ENCODE data around the gene RASGRP3.

The RASGRP3 gene

DNA sequence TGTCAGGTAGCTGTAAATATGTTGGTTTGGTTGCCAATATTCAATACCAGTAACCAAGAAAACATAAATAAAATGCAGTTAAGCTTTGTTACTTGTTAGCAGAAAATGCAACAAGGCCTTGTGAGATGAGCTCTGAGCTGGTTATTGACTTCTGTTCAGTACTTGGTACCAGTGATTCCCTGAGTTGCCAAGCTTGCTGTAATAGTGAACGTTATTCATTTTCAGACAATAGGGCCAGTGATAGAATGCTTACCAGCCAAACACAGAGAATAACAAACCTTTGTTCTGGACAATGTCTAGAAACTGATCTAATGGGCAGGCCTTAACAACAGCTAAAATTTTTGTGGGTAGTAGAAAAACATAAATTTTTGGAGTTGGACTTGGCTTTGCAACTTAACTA, 29.5 kb downstream of the RASGRP3 start:
- no peak for TF ChIP-seq EZH2 (optimal IDR thresholded peaks at IDR 0.05; ENCODE audit: low read depth, low read length)
- TF ChIP-seq EZH2phosphoT487 (IDR thresholded peaks at IDR 0.05; ENCODE audit: low read length): no peak
- TF ChIP-seq, protein P1, sequence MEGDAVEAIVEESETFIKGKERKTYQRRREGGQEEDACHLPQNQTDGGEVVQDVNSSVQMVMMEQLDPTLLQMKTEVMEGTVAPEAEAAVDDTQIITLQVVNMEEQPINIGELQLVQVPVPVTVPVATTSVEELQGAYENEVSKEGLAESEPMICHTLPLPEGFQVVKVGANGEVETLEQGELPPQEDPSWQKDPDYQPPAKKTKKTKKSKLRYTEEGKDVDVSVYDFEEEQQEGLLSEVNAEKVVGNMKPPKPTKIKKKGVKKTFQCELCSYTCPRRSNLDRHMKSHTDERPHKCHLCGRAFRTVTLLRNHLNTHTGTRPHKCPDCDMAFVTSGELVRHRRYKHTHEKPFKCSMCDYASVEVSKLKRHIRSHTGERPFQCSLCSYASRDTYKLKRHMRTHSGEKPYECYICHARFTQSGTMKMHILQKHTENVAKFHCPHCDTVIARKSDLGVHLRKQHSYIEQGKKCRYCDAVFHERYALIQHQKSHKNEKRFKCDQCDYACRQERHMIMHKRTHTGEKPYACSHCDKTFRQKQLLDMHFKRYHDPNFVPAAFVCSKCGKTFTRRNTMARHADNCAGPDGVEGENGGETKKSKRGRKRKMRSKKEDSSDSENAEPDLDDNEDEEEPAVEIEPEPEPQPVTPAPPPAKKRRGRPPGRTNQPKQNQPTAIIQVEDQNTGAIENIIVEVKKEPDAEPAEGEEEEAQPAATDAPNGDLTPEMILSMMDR (IDR thresholded peaks at IDR 0.05; ENCODE audit: low read length): no peak
- H3K9me3 ChIP-seq (replicated peaks; ENCODE audit: insufficient read depth, low read length): no peaks in the 10 kb centered on the region
- peaks cover 99% of the 10 kb centered on the region for H3K79me2 ChIP-seq (ENCODE audit: low read length)
- H3K4me3 ChIP-seq (ENCODE audit: low read length): no peak overlapping the region
- no peaks in the 10 kb centered on the region for H3F3A ChIP-seq (ENCODE audit: insufficient read depth, low read length)
- no peak overlapping the region for H3K9ac ChIP-seq (ENCODE audit: low read length)
- H2AFZ ChIP-seq (ENCODE audit: low read length): no peak overlapping the region
- peaks cover 8% of the 10 kb centered on the region for H3K4me1 ChIP-seq (ENCODE audit: low read length)
- H3K9me2 ChIP-seq (replicated peaks; ENCODE audit: insufficient read depth, low read length): no peaks in the 10 kb centered on the region
- no peak overlapping the region for H3K4me2 ChIP-seq (ENCODE audit: low read depth, low read length)
- H3K36me3 ChIP-seq (replicated peaks; ENCODE audit: insufficient read depth, low read length): no peaks in the 10 kb centered on the region
- H3K27me3 ChIP-seq (replicated peaks; ENCODE audit: insufficient read depth, low read length): no peaks in the 10 kb centered on the region
- DNase-seq: no peak
- H4K20me1 ChIP-seq (ENCODE audit: insufficient read depth, low read length): no peaks in the 10 kb centered on the region
- no peak overlapping the region for H3K27ac ChIP-seq (ENCODE audit: low read length)

DNA sequence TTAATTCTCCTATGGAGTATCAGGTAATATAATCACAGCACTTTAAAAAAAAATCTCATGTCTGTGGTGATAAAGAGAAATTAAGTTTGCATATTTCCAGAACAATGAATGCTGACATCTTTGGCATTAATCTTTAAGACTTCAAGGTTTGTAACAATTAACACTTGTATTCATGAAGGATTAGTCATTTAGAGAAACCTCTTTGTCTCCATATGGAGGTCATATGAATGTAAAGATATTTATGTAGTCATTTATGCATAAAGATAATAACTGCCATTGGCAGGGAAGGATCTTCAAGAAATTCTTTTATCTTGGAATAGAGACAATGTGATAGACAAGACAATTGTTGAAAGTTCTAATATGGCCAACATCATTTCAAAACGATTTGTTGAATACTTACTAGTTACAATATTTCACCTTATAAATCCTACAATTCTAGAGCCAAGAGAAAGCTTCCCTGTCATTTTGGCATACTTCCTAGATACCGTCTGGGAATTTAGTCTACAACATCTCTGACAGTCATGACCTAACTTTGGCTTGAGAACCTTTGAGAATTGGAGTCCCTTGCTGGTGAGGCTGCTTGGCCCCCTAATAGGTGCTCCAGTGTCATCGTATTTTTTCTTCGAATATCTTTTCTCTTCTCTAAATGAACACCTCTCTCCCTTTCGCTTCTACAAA, 33.6 kb downstream of the RASGRP3 start:
- Histone ChIP-seq H3F3A (ENCODE audit: insufficient read depth, low read length) (no peaks in the 10 kb centered on the region), H3K27ac (ENCODE audit: low read length) (no peak overlapping the region), H4K20me1 (ENCODE audit: insufficient read depth, low read length) (no peaks in the 10 kb centered on the region), H3K4me2 (ENCODE audit: low read depth, low read length) (no peak overlapping the region), H3K4me3 (ENCODE audit: low read length) (no peak overlapping the region), H3K4me1 (ENCODE audit: low read length) (peaks cover 25% of the 10 kb centered on the region), H3K9me3 (replicated peaks; ENCODE audit: insufficient read depth, low read length) (no peaks in the 10 kb centered on the region), H3K27me3 (replicated peaks; ENCODE audit: insufficient read depth, low read length) (no peaks in the 10 kb centered on the region), H3K9me2 (replicated peaks; ENCODE audit: insufficient read depth, low read length) (no peaks in the 10 kb centered on the region), H3K36me3 (replicated peaks; ENCODE audit: insufficient read depth, low read length) (no peaks in the 10 kb centered on the region), H3K79me2 (ENCODE audit: low read length) (peaks cover 86% of the 10 kb centered on the region), H2AFZ (ENCODE audit: low read length) (no peak overlapping the region), H3K9ac (ENCODE audit: low read length) (no peak overlapping the region)
- DNase-seq: no peak
- no peak for TF ChIP-seq EZH2phosphoT487 (IDR thresholded peaks at IDR 0.05; ENCODE audit: low read length)
- TF ChIP-seq, protein P1 (IDR thresholded peaks at IDR 0.05; ENCODE audit: low read length): no peak
- no peak for TF ChIP-seq EZH2 (optimal IDR thresholded peaks at IDR 0.05; ENCODE audit: low read depth, low read length)

GRCh38 chr2:33510586-33510968, 34.1 kb downstream of the RASGRP3 start:
- Histone ChIP-seq H3K9me2 (replicated peaks; ENCODE audit: insufficient read depth, low read length) (no peaks in the 10 kb centered on the region), H3K27me3 (replicated peaks; ENCODE audit: insufficient read depth, low read length) (no peaks in the 10 kb centered on the region), H3K36me3 (replicated peaks; ENCODE audit: insufficient read depth, low read length) (peaks cover 1% of the 10 kb centered on the region), H3K4me1 (ENCODE audit: low read length) (peaks cover 25% of the 10 kb centered on the region), H3K9me3 (replicated peaks; ENCODE audit: insufficient read depth, low read length) (no peaks in the 10 kb centered on the region), H3K4me3 (ENCODE audit: low read length) (no peak overlapping the region), H3K4me2 (ENCODE audit: low read depth, low read length) (no peak overlapping the region), H4K20me1 (ENCODE audit: insufficient read depth, low read length) (no peaks in the 10 kb centered on the region), H3K9ac (ENCODE audit: low read length) (no peak overlapping the region), H3K79me2 (ENCODE audit: low read length) (peaks cover 81% of the 10 kb centered on the region), H2AFZ (ENCODE audit: low read length) (no peak overlapping the region), H3K27ac (ENCODE audit: low read length) (no peak overlapping the region), H3F3A (ENCODE audit: insufficient read depth, low read length) (no peaks in the 10 kb centered on the region)
- TF ChIP-seq, protein P1 (IDR thresholded peaks at IDR 0.05; ENCODE audit: low read length): no peak
- TF ChIP-seq EZH2phosphoT487 (IDR thresholded peaks at IDR 0.05; ENCODE audit: low read length): no peak
- no peak for TF ChIP-seq EZH2 (optimal IDR thresholded peaks at IDR 0.05; ENCODE audit: low read depth, low read length)
- no peak for DNase-seq
